PFSK-1 (cell line): Measurements from ENCODE around the gene SFXN2. TPM values are rescaled to one million over a fixed set of nuclear protein-coding genes. Genes with fewer than 3 reads are reported as not detected.

Experiments used
- FOXP2 ChIP-seq: optimal IDR thresholded peaks from 2 replicates; pipeline ENCODE3; 2011; ENCODE audit warnings: borderline replicate concordance, control low read depth, inconsistent platforms; ENCODE audit not compliant: insufficient read depth; ENCODE audit errors: extremely low read length, extremely low read depth
- POLR2AphosphoS5 ChIP-seq: IDR thresholded peaks from 2 replicates; pipeline ENCODE4 v1.6.1; 2012; ENCODE audit warnings: low read depth, mild to moderate bottlenecking, control low read depth, low read length, moderate library complexity
- SIN3A ChIP-seq: IDR thresholded peaks from 2 replicates; pipeline ENCODE4 v1.6.1; 2012; ENCODE audit warnings: mild to moderate bottlenecking, low read length, moderate library complexity, borderline replicate concordance; ENCODE audit not compliant: insufficient read depth
- TAF1 ChIP-seq: IDR thresholded peaks from 2 replicates; pipeline ENCODE4 v1.6.1; 2012; ENCODE audit warnings: low read length, control low read depth, borderline replicate concordance; ENCODE audit not compliant: insufficient read depth
- polyA plus RNA-seq: library from polyadenylated mRNA; unstranded; fragments of >200 nt; gene quantifications from one replicate; pipeline ENCODE4 v1.2.1, GENCODE V29; 2012; ENCODE audit warnings: low read depth, missing spikeins; ENCODE audit not compliant: insufficient read length
- TF ChIP-seq, protein P1 (sequence below), 2 experiments: IDR thresholded peaks; 2 replicates each; pipeline versions ENCODE4 v1.6.1 to v1.8.0; 2011 to 2012; ENCODE audit warnings: low read depth in 2 of 2, low read length in 2 of 2, control low read depth in 1 of 2, inconsistent platforms in 1 of 2, mild to moderate bottlenecking in 1 of 2, moderate library complexity in 1 of 2; ENCODE audit not compliant: insufficient read depth in 1 of 2

The SFXN2 gene, protein sequence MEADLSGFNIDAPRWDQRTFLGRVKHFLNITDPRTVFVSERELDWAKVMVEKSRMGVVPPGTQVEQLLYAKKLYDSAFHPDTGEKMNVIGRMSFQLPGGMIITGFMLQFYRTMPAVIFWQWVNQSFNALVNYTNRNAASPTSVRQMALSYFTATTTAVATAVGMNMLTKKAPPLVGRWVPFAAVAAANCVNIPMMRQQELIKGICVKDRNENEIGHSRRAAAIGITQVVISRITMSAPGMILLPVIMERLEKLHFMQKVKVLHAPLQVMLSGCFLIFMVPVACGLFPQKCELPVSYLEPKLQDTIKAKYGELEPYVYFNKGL
- polyA plus RNA-seq = 3.3 TPM

DNA sequence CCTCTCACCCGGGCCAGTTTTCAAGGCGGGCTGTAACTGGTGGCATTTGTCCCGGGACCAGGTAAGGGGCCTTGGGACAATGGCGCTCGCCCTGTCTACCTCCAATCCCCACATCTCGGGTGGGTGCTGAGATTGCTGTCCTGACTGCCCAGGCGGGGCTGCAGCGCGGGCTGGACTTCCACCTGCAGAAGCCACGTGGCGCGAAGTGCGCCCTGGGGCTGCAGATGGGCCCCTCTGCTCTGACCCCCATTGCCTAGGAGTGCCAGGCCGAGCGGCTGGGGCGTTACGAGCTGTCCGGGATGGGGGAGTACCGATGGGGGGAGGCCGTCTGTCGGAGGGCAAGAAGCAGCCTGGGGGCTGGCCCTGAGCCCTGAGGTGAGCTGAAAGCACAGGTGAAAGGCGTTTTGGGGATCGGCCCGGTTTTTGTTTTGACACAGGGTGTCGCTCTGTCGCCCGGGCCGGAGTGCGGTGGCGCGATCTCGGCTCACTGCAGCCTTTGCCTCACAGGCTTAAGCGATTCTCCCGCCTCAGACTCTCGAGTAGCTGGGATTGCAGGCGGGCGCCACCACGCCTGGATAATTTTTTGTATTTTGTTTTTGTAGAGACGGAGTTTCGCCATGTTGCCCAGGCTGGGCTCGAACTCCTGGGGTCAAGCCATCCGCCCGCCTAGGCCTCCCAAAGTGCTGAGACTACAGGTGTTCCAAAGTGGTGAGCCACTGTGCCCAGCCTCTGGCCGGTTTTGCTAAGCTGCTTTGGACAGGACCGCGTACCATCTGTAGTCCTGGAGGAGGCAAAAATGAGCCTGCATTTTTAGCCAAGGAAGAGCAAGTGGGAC is at the start of gene SFXN2:
SFXN2 (plus strand) TSS at position 16 of the 835 bp plus-strand sequence. CDS start 12,001 bp downstream, outside the sequence.
- TF ChIP-seq SIN3A = peak; percentile 48; the same call in 1 of the 2 replicates
- TF ChIP-seq, protein P1, sequence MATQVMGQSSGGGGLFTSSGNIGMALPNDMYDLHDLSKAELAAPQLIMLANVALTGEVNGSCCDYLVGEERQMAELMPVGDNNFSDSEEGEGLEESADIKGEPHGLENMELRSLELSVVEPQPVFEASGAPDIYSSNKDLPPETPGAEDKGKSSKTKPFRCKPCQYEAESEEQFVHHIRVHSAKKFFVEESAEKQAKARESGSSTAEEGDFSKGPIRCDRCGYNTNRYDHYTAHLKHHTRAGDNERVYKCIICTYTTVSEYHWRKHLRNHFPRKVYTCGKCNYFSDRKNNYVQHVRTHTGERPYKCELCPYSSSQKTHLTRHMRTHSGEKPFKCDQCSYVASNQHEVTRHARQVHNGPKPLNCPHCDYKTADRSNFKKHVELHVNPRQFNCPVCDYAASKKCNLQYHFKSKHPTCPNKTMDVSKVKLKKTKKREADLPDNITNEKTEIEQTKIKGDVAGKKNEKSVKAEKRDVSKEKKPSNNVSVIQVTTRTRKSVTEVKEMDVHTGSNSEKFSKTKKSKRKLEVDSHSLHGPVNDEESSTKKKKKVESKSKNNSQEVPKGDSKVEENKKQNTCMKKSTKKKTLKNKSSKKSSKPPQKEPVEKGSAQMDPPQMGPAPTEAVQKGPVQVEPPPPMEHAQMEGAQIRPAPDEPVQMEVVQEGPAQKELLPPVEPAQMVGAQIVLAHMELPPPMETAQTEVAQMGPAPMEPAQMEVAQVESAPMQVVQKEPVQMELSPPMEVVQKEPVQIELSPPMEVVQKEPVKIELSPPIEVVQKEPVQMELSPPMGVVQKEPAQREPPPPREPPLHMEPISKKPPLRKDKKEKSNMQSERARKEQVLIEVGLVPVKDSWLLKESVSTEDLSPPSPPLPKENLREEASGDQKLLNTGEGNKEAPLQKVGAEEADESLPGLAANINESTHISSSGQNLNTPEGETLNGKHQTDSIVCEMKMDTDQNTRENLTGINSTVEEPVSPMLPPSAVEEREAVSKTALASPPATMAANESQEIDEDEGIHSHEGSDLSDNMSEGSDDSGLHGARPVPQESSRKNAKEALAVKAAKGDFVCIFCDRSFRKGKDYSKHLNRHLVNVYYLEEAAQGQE (IDR thresholded peaks at IDR 0.05; ENCODE audit: insufficient read depth in 1 of 2, low read depth in 2 of 2, low read length in 2 of 2) = no peak
- peak; percentile 67; the same call in 1 of the 2 replicates for TF ChIP-seq TAF1
- TF ChIP-seq POLR2AphosphoS5 = peak; percentile 56; the same call in 1 of the 2 replicates
- no peak for TF ChIP-seq FOXP2

DNA sequence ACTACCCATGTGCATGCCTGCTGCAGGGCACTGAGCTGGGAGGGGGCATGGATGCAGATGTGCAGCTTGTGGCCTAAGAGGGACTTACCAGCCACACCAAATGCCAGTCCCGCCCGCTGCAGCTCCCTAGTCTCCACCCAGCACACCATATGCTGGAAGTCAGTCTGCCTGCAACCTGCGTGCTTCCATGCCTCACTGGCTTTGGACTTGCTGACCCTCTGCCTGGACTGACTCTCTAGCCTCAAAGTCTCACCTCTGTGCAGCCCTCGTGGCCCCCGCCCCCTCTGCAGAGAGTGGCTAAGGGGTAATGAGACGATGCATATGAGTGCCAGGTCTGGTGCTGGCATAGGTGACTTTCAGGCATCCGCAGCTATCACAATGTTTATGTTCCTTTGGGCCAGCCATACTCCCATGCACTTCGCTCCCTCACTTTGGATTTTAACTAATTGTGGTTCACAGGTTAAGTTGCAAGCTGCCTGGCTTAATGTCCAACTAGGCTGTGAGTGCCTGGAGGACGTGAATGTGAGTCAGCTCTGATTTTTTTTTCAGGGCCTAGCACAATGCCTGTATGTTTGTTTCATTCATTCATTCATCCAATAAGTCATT is 48.4 kb upstream of the SFXN2 start:
- TF ChIP-seq FOXP2 (no peak), TAF1 (no peak), SIN3A (no peak), POLR2AphosphoS5 (no peak)
- TF ChIP-seq, protein P1 (IDR thresholded peaks at IDR 0.05; ENCODE audit: insufficient read depth in 1 of 2, low read depth in 2 of 2, low read length in 2 of 2) = no peak

DNA sequence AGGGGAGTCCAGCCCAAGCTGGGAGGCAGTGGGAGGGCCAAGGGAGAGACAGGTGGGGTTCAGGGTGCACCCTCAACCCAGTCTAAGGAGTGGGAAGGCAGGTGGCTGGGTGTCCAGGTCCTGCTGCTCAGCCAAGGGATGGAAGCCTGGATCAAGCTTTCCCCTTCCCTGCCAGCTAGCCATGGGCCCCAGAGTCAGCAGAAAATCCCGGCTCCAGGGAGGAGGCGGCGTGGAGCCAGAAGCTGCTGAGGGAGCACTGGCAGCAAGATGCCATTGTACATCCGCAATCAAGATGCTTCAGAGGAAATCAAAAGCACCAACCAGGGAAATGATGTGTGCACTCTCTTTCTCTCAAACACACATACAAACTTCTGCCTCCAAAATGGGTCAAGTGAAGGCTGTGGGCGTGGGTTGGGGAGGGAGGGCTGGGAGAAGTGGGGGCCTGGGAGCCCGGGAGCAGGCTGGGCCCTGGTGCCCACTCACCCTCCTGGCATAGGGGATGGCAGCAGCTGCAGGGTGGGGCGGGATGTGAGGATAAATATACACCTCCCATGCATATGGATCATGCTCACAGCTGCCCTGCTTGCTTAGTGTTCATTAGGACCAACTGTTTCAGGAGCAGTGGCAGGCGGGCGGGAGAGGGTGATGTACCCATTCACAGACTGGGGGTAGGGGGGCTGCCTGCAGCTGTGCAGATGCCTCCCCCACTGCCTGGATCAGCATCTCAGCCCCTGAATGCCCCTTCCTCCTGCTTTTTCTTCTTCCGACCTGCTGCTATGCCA is 45.9 kb upstream of the SFXN2 start:
- no peak for TF ChIP-seq FOXP2
- no peak for TF ChIP-seq POLR2AphosphoS5
- TF ChIP-seq SIN3A = no peak
- no peak for TF ChIP-seq TAF1
- TF ChIP-seq, protein P1 (IDR thresholded peaks at IDR 0.05; ENCODE audit: insufficient read depth in 1 of 2, low read depth in 2 of 2, low read length in 2 of 2) = no peak

DNA sequence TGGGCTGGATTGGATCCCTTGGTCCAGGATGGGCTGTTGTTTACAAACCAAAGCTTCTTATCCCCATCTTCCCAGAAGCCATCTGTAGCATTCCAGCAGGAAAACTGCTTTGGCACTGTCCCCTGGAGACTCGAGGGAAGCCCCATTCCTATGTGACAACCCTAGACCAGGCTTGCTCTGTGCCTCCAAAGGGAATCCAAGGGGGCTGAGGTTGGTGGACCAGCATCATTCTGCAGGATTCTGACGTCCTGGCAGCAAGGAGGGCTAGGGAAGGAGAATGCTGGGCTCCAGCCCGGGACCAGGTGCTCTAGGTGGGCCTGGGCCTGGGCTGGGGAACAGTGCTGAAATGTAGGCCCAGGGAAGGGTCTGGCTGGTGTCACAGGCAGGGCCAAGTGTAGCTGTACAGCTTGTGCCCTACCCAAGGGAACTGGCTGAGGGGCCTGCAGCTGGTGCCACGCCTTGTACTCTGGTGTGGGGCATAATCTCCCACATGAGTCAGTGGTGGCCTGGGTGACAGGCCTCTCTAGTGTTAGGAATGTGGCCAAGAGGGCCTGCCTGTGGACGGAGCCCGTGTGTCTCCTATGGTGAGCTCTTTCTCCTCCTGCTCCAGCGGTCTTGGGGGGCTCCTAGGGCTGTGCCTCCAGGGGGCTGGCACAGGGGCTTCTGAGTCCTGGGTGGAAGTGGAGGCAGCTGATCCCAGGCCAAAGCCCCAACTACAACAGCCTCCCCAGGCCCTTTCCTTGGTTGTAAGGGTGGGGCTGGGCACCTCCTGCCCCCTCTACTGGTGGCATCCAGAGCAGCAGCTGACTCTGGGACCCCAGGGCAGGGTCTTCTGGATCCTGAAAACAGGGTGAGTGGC is 45.0 kb upstream of the SFXN2 start:
- TF ChIP-seq POLR2AphosphoS5 (no peak), FOXP2 (no peak), TAF1 (no peak), SIN3A (no peak)
- TF ChIP-seq, protein P1 (IDR thresholded peaks at IDR 0.05; ENCODE audit: insufficient read depth in 1 of 2, low read depth in 2 of 2, low read length in 2 of 2) = no peak
